Renal cortex interstitium (tissue), 15 donors: ENCODE data around the gene NPAP1. TPM values are rescaled to one million over a fixed set of nuclear protein-coding genes. Genes with fewer than 3 reads are reported as not detected.
"Not testable (repeated sequence)": the region's sequence is repeated elsewhere in the genome, so short reads cannot be mapped to it uniquely, and the experiment has no call there.

Experiments
- DNase-seq, 11 donors: peaks; one replicate each; pipeline ENCODE4 v3.0.0-alpha.2; 2013; ENCODE audit warnings: low read depth in 9 of 11, low spot score in 4 of 11; ENCODE audit errors: extremely low read depth in 1 of 11
- long read RNA-seq, 16 experiments: transcript quantifications; one replicate each; lab custom pipeline, GENCODE V29; 2026
- polyA plus RNA-seq, 3 donors: library from polyadenylated mRNA; unstranded; fragments of 120-200 nt; gene quantifications; one replicate each; pipeline ENCODE4 v1.2.1, GENCODE V29; 2013; ENCODE audit not compliant: insufficient read length in 3 of 3

NPAP1 gene
- polyA plus RNA-seq = under 1 TPM; 0.30 to 0.86 (median 0.61) TPM
- long read RNA-seq, donor 1 = 0 reads
- long read RNA-seq, donor 2 = 0 reads
- long read RNA-seq, donor 3 = 0 reads
- long read RNA-seq, donor 4, full-length matches to known transcripts = 2 of 2 reads
- long read RNA-seq, donor 4, partial matches to known transcripts = 0 of 2 reads
- long read RNA-seq, donor 4, other reads (novel, unspliced or antisense) = 0 of 2 reads
- long read RNA-seq, donor 5 = 0 reads
- long read RNA-seq, donor 6, full-length matches to known transcripts = 9 of 9 reads
- long read RNA-seq, donor 6, partial matches to known transcripts = 0 of 9 reads
- long read RNA-seq, donor 6, other reads (novel, unspliced or antisense) = 0 of 9 reads
- long read RNA-seq, donor 7, full-length matches to known transcripts = 2 of 2 reads
- long read RNA-seq, donor 7, partial matches to known transcripts = 0 of 2 reads
- long read RNA-seq, donor 7, other reads (novel, unspliced or antisense) = 0 of 2 reads
- long read RNA-seq, donor 8 = 0 reads
- long read RNA-seq, donor 9 = 0 reads
- long read RNA-seq, donor 10 = 0 reads
- long read RNA-seq, donor 11, full-length matches to known transcripts = 1 of 1 reads
- long read RNA-seq, donor 11, partial matches to known transcripts = 0 of 1 reads
- long read RNA-seq, donor 11, other reads (novel, unspliced or antisense) = 0 of 1 reads
- long read RNA-seq, donor 12 = 0 reads
- long read RNA-seq, donor 13 = 0 reads
- long read RNA-seq, donor 14, full-length matches to known transcripts = 2 of 2 reads
- long read RNA-seq, donor 14, partial matches to known transcripts = 0 of 2 reads
- long read RNA-seq, donor 14, other reads (novel, unspliced or antisense) = 0 of 2 reads
- long read RNA-seq, donor 15 = 0 reads
- long read RNA-seq, donor 16, full-length matches to known transcripts = 3 of 3 reads
- long read RNA-seq, donor 16, partial matches to known transcripts = 0 of 3 reads
- long read RNA-seq, donor 16, other reads (novel, unspliced or antisense) = 0 of 3 reads

GRCh38 chr15:24675332-24676144 is at the start of gene NPAP1:
Gene NPAP1, plus strand, starts transcription at chr15:24675775. Its CDS starts 93 bp downstream, at chr15:24675868.
- no peak for DNase-seq

GRCh38 chr15:24627443-24627842 is 48.1 kb upstream of the NPAP1 start:
- no peak for DNase-seq

GRCh38 chr15:24633082-24633481 is 42.5 kb upstream of the NPAP1 start:
- DNase-seq = no peak

DNA sequence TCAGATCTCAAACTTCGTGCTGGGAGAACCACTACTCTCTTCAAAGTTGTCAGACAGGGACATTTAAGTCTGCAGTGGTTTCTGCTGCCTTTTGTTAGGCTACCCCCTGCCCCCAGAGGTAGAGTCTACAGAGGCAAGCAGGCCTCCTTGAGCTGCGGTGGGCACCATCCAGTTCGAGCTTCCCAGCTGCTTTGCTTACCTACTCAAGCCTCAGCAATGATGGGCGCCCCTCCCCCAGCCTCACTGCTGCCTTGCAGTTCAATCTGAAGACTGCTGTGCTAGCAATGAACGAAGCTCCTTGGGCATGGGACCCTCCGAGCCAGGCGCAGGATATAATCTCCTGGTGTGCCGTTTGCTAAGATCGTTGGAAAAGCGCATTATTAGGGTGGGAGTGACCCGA is 36.2 kb upstream of the NPAP1 start:
- not testable (repeated sequence) for DNase-seq

GRCh38 chr15:24645627-24646026 is 29.9 kb upstream of the NPAP1 start:
- no peak for DNase-seq

GRCh38 chr15:24659622-24660021 is 16.0 kb upstream of the NPAP1 start:
- DNase-seq = no peak

DNA sequence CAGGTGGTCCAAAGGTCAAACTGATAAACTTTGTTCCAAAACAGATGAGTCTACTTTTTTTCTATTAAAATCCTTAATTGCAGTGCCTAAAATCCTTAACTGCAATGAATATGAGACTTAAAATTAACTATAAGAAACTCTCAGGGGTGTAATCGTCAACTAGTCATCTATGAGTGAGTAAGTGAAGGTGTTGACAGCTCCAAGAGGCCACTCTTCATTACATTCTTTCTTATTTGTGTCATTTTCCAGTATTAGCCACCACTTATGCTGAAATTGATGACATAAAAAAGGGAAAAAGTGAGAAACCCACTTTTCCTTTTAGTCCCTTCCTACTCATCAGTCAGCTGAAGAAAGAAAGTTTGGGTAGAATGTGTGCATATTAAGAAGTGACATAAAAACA is 12.6 kb upstream of the NPAP1 start:
- DNase-seq = no peak

GRCh38 chr15:24676431-24676830 is 856 bp downstream of the NPAP1 start:
- DNase-seq = no peak

- DNase-seq = no peak
Observed at GRCh38 chr15:24678485-24678884, 2.9 kb downstream of the NPAP1 start.

GRCh38 chr15:24682002-24682401 is 6.4 kb downstream of the NPAP1 start:
- no peak for DNase-seq

DNA sequence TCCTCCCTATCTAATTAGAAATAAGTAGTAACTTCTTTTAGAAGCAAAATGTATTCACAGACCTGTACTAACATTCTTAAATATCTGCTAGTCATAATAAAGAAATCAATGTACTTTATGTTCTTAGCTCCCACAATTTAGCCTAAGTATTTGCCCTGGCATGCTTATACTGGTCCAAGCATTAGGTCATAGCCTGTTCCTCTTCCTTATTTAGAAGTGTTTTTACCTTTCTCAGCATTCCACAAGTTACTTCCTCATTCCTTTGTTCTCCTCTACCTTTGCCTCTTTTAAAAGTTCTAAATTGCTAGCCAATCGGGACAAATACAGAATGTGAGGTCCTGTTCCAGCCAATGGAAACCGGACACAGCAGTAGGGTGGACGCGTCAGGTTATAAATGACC is 7.3 kb downstream of the NPAP1 start:
- not testable (repeated sequence) for DNase-seq

DNA sequence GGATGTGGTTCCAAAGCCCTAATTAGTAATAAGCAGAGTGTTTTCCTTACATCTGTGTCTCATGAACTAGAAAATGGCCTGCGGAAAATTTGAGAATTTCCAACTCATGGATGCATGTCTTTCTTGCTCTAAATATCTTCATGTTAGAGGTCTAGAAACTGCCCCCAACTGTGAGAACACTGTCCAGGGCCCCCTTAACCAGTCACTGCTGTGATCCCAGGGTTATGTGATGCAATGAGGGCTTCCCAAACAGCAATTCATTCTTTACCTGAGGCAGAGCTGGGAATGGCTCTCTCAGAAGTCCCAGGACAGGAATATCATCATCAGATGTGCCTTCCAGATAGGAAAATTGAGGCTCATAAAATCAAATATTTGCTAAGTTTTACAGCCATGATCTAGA is 8.2 kb downstream of the NPAP1 start:
- DNase-seq = no peak

DNA sequence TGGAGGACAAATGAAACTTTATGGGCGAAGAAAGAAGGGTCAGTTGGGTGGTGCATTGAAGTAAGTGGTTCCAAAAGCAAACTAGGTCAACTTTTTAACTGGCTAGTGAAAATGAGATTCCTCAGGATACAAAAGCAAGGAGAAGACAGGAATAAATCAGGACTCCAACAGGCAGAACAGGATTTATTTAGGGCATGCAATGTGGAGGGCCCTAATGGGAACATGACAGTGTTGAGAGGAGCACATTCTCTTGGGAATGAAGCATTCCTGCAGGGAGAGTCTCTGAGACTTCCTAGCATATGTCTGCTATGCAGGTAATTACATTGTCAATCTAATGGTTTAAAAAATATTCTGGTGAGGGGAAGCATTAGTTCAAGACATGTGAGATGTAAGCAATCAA is 8.7 kb downstream of the NPAP1 start:
- no peak for DNase-seq

DNA sequence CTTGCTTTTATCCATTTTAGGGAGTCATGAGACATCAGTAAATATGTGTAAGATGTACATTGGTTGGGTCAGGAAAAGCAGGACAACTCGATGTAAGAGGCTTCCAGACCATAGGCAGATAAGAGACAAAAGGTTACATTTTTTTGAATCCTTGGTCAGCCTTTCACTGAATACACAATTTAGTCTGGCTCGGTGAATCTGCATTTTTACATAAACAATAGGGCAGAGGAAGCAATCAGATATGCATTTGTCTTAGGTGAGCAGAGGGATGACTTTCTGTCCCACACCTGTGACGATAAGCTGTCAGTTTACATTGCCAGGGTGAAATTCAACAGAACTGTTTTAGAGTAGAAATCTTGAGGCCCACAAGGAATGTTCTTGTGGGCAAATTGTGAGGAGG is 20.6 kb downstream of the NPAP1 start:
- no peak for DNase-seq

DNA sequence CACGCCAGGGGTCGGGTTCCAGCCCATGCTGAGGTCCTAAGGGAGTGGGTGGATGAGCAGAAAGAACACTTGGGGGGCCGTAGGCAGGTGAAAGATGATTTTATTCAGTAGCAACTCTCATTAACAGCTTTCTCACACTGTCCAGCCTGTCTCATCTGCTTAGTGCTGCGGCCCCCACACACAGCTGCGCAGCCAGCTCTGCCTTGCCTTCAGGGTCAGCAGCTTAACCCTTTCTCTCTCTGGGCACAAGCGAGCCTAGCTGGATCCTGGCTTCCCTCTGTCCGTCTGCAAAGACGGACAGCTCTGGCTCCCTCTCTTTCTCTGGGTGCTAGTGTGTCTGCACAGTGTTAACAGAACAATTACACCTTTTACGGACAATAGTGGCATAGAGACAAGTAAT is 21.3 kb downstream of the NPAP1 start:
- DNase-seq = no peak

DNA sequence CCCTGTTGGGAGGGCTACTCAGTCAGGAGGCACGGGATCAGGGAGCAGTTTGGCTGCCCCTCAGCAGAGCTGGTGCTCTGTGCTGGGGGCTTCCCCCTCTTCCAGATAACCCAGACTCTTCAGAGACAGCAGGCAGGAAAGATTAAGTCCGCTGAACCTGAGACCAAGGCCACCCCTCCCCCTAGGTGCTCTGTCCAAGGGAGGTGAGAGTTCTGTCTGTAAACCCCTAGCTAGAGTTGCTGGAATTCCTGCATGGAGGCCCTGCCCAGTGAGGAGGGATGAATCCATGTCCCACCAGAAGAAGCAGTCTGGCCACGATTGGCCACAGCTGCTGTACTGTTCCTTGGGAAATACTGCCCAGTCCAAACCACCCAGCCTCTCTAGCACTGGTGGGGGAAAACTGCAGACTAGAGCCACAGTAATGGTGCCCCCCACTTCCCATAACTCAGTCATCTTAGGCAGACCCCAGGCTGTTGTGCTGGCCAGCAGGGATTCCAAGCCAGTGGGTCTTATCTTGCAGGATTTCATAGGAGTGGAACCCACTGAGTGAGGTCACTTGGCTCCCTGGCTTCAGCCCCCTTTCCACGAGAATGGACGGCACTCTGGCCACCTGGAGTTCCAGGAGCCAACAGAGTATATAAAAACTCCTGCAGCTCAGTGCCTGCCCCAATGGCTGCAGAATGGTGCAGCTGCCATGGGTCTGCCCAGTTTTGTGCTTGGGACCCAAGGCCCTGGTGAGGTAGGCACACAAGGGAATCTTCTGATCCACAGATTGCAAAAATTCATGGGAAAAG is 42.9 kb downstream of the NPAP1 start:
- no peak for DNase-seq

DNA sequence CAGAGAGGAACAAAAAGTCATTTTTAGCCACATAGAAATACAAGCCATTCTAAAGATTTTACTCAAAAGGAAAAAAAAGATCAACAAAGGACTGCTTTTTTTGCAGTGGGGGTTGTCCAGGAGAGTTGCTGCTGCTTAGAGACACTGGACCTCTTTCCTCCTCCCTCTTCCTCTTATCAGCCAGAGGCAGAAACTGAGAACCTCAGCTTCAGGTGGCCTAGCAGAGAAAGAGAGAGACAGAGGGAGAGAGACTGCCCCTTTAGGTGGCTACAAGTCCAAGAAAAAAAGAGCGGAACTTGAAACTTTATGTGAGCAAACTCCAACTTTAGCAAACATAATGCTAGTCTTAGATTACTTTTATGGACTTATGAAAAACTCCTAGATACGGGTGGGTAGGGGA is 54.2 kb downstream of the NPAP1 start:
- DNase-seq = no peak
